HuH-7 (cell line): ENCODE data around the gene RGS6.

Source experiments
- DNase-seq: peaks from one replicate; pipeline ENCODE4 v3.0.0; 2011; ENCODE audit warnings: low spot score

Gene RGS6

DNA sequence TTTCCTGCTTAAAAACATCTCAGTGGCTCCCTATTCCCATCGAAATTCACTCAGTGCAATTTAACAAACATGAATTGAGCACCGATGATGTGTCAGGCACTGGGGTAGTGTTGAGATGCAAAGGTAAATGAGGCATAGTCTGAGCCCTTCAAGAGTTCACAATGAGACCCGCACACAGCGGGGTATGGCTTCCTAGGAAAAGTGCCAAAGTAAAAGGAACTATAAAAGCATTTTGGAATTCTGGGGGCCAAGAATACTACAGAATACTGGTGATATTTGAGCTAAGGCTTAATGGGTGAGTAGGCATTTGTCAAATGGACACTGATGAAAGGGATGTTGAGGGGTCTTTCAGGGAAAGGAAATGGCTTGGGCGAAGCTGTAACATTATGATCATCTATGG, 646.3 kb downstream of the RGS6 start:
- no peak for DNase-seq

DNA sequence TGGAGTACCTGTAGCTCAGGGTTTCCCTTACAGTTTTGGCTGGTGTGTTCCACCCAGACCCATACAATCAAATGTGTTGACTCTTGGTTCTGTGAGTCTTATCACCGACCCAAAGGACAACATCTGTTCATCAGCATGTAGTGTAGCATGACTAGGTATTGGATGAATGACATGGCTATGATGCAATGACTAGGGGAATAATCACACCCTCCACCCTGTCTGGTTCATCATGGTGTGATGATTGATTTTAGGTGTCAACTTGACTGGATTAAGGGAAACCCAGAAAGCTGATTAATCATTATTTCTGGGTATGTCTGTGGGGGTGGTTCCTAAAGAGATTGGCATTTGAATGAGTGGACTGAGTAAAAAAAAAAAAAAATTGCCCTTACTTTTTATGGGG, 650.4 kb downstream of the RGS6 start:
- DNase-seq = no peak

DNA sequence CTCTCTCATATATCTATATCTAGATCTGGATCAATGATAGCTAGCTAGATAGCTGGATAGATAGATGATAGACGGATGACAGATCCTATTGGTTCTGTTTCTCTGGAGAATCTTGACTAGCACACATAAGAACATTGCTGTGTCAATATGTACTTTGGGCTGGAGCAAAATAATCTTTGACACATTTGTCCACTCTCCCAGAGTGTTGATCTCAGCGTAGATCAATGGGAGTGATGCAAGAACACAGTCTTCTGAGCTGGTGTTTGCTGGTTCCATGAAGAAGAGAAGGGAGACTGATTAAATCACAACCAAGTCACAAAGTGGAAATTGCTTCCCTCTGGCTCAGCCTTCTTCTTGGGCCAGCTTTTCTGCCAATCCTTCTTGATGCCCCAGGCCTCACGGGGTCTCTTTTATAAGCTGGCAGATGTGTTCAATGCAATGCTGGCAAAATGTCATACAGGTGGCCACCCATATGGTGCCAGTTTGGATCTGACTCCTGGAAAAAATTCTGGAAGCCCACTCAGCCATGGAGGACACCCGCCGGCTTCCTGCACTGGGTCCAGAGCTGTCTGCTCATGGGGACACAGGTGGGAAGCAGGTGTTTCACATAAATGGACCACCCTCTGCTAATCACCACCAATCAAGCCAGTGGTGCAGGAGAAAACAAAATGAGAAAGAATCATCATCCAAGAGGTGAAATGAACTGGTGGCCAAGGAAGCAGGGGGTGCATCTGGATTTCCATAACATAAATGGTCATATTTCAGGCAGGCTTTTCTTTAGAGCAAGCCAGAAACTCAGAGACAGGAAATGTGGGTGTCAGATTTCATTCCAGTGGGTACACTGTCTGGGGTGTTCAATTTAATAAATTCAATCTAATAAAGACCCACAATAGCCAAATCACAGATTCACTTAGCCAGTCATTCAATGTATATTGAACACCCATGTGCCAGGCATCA, 651.4 kb downstream of the RGS6 start:
- DNase-seq = no peak

DNA sequence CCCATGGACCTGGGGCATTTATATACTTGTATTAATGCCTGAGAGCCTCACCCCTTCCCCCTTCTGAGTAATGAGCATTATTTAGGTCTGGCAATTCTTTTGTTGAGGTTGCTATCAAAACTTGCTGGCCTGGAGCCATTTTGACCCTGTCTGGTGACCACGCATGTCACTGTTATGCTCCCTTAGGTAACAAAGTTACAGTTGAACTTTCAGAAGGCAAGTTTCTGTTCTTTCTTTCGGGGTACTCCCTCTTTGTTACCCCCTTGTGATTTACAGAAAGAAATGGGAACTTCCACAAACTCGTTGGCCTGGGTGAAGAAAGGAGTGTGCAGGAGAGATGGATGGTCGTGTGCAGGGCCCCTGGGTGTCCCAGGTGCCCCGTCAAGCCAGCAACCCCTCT, 656.3 kb downstream of the RGS6 start:
- DNase-seq = no peak

DNA sequence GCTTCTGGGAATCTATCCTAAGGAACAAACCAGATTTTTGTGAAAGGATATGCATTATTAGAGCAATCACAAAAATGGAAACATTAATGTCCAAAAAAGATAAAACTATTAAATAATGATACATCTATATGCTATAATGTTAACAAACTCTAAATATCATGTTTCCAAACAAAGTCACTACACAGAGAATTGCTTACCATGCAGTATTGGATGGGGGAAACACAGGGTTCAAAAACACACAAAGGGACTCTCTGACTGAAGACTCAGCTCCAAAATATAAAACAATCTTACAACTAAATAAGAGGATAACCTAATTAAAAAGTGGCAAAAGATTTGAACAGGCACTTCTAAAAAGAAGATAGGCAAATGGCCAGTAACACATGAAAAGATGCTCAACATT, 657.4 kb downstream of the RGS6 start:
- DNase-seq = no peak

DNA sequence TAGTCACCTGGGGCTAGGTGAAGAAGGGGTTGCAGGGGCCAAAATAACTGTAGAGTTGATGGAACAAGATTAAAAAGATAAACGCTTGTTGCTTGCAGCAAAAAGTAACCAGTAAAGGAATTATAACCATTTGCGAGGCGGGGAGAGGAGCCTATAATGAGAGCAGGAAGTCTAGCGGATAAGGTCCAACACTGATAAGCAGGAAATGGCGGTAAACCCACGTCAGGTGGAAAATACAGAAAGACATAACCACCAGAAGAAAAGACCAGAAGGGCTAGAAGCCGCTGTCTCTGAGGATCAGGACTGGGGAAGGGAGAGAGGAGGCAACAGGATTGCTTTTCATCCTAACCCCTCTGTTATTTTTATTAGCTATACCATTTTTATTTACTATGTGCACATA, 658.3 kb downstream of the RGS6 start:
- DNase-seq = no peak

DNA sequence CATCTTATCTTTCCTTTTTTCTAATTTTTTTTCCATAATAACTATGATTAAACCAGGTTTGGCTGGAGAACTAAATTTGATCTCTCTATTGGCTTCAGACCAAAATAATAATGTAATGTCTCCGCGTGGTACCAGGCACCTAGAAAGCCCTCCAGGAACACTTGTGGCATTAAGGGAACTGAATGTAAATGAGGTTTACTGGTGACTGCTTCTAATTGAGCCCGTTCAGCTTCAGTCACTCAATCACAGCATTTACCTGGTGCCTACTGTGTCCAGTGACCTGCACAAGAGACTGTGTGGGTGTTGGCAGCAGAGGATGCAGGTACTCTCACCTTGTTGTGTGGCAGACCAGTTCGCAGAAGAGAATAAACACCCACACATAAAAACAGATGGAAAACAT, 659.2 kb downstream of the RGS6 start:
- no peak for DNase-seq

DNA sequence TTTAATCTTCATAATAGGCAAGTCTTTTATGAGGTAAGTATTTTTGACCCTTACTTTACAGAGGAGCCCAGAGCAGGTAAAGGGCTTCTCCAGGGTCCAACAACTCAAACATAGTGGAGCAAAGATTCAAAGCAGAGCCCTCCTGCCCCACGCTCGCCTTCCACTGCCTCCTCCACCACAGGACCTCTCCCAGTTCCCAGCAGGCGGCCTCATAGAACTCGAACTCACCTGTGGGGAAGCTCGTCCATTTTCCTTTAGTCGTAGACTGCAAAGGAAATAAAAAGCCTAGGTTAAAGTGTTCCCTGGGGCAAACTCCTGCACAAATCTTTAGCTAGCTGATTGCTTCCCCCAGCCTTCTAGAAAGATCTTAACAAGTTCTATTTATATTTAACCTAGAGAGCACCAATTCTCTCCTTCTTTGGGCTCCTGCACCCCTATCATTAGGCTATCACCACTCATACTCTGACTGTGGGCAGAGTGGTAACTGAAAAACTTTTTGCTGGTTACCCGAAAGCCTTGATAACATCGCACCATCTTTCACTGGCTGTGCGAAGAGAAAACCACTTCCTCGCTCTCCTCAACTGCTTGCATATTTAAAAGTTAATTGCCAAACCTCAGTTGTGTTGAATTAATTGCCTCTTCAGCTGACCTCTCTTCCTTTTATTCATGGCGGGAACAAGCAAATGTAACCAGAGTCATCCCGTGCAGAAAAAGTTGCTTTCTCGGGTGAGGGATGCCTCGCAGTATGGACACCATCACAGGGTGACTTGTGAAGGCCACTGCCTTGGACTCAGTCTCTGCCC, 662.1 kb downstream of the RGS6 start:
- no peak for DNase-seq

DNA sequence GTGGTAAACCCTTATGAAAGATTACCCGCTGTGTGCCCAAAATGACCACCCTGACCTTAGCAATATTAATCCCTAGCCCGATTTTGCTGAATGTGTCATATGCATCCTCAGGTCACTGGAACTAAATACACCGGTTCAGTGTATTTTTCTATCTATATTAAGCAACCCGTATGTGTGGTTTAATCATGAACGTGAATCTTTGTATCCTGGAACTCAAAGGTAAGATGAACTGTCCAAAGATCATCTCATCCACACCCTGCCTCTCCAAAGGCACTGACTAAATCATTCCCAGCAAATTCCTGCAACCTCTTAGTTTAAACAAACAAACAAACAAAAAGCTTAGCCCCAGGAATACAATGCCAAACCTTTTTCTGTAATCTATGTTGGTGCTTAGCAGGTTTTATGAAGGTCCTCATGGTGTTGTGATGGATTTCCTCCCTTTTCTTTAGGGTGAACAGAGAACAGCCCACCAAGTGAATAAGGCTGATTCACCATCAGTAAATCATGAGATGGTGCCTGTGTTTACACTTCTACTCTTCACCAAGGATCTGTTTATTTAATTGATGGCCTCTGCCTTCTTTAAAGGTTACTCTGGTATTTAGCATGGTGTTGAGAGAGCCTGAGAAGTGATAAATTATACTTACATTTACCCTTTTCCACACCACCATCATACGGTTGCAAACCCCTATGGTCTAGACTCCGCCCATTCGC, 663.1 kb downstream of the RGS6 start:
- no peak for DNase-seq

DNA sequence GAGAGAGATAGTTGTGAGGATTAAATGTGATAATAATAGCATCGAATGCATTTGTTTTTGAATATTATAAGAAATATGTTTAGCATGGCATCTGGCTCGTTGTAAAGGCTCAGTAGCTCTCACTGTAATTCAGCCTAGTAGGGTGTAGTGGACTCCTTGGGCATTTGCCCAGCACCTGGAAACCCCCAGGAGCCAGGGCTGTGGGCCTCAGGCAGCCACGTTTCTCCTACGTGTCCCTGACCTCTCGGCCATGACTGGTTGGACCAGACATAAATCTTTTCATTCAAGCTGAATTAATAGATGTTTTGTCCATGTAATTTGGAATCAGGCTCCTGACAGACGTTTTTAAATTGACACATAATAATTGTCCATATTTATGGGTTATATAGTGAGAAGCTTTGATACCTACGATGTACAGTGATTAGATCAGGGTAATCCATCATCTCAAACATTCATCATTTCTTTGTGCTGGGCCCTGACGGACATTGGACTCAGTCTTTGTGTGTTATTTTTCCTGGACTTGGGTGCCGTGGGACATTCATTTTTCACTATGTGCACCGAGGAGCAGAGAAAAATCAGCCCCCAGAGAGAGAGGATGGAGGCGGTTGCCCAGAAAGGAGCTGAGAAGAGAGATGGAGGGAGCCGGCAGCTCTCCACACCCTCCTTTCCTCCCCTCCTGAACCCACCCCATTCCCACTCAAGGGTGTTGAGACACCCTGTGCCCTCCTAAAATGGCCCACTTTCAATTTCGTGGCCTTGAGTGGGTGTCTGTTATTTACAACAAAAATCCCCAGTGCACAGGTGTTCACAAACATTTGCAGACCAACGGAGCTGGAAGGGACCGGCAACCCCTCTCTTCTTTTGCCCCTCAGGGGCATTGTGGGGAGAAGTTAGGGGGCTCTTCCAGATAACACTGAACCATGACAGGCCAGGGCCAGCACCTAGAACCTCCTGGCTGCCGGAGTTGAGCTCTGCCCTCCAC, 665.3 kb downstream of the RGS6 start:
- DNase-seq = no peak

DNA sequence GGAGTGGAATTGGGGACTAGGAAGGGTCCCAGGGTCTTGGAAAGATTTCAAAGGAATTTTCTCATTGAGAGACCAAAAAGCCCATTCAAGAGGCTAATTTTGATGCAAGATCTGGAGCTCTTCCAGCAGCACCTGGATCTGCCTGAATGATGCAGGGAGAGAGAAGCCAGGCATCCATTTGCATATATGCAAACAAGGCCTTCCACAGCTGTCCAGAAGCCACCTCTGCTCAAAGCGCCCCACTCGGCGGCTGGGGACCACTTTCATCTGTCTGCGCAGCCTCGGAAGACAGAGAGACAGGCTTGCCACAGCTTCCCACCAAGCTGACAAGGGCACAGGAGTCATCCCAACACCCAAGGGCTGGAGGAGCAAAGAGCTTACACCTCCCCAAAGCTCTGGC, 666.1 kb downstream of the RGS6 start:
- no peak for DNase-seq

DNA sequence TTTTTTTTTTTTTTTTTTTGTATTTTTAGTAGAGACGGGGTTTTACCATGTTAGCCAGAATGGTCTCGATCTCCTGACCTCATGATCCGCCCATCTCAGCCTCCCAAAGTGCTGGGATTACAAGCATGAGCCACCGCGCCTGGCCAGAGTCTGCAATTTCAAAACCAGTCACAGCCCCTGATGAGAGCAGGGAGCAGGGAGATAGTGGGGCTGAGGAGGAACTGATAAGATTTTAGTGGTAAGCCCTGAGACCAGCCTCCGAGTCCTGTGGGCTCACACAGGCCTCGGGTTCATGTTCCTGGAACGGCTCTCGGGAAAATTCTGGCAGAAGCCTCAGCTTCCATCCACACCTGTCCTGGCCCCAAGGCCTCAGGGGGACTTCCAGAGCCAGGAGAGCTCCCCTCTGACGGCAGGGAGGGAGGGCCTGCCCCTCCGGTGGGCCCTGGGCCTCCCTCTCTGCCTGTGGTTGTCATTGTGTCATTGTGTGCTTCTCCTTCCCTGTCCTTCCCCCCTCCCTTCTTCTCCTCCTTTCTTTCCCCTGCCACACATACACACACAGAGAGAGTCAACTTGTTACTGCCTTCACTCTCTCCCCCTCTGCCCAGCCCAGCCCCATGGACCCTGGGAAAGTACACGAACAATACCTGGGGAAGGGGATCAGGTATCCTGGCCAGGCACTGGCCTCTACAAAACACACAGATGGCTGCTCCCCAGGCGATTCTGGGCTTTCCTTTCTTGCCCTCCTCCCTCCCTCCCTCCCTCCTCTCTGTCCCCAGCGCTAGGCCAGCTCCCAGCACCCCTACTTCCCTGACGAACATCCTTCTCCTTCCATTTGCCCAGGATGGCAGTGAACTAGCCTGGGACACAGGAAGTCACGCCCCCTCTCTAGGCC, 667.6 kb downstream of the RGS6 start:
- no peak for DNase-seq

DNA sequence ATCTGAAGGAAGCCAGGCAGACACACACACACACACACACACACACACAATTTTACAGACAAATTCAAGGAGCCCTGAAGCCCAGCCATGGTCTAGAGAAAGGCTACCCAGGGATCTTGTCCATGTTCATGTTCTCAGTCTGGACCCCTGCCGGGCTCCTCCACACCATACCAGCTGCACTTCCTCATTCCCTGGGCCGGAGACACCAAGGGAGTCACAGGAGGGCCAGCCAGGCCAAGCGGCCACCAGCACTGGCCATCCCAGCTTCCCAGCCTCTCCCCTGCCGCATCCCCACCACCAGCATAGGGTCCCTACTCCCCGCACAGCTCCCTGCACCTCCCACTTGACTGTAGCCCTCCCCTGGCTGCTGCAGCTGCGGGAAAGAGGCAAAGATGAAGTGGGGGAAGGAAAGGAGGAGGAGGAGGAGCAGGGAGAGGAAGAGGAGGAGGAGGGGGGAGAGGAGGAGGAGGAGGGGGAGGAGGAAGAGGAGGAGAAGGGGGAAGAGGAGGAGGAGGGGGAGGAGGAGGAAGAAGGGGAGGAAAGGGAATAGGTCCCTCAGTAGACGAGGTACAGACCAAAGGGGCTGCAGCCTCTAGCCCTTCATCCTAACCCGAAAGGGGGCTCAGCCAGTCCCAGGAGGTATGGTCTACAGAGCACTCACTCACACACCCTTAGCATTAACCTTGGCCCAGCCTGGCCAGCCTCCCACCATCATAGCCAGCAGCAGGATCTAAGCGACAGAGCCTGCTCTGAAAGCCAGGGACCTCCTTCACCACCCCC, 668.5 kb downstream of the RGS6 start:
- DNase-seq = no peak

DNA sequence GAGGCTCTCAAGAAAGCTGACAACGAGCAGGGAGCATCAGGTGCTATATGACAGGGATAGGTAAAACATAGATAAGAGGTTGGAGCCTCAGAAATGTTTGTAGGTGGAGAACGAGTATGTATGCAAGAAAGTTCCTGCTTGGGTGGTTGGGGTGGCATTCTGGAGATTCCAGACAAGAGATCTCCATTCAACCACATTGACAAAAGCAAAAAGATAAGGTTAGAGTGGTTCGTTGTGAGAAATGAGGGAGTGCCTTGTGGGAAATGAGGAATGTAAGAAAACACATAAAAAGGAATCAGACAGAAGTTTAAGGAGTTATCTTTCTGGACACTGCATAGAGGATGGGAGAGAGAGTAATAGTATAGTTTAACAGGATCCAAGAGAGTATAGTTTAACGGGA, 671.4 kb downstream of the RGS6 start:
- no peak for DNase-seq

DNA sequence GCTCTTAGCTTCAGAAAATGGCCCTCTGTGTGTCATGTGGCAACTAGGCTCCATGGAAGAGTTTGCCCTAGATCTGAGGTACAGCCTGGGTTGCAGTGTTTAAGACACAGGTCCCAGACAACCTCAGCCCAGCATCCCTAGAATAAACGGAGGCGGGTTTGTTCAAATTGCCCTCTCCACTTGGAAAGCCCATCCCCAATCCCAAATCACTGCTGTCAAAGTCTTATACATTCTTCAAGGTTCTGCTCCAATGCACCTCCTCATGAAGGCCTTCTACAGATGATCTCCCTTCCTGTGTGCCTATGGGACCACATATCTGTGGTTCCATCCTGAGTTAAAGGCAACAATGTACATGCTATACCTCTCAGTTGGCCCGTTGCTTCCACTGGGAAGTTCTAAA, 671.9 kb downstream of the RGS6 start:
- DNase-seq = no peak

DNA sequence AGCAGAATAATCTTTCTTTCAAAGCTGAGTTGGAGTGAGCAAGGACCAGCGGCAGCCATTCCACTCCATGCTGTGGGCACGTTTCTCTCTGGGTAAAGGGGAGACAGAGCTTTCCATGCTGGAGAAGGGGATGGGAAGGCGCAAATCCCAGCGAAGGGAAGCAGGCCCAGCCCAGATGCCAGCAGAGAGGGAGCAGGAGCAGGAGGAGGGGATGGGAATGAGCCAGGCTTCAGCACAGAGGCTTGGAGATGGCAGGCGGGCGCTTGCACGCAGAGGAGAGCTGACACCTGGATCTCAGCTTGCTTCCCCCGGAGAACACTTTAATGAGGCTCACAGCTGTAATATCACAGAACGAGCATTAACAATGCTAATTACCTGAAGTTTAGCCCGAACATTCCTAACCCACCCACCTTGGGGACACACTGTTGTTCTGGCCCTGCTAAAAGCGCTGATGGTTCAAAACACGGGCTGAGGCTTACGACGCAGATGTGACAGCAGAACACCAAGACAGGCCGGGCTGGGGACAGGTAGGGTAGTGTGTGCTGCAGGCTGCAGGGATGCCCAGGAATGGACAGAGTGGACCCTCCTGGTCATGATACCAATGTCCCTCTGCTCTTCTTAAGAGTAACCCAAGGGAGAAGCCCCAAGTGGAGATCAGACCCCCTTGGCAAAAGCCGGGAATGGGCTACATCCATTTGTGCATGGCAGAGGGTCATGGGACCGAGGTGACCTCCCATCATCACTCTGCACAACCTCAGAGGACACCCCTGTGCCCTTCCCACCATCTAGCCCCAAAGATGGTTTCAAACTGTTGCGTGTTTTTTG, 673.1 kb downstream of the RGS6 start:
- DNase-seq = no peak

DNA sequence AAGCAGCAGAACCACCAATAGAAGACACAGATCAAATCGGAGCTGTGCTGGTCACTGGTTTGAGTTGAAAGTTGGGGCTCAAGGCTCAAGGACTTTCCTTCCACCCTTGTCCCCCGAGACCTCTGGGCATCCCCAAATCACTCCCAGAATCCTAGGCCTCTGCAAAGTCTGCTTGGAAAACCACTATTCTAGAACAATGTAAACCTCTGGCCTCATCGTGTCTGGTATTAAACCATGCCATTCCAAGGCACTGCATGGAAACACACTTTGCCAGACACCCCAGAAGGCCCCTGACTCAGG, 673.6 kb downstream of the RGS6 start:
- no peak for DNase-seq

DNA sequence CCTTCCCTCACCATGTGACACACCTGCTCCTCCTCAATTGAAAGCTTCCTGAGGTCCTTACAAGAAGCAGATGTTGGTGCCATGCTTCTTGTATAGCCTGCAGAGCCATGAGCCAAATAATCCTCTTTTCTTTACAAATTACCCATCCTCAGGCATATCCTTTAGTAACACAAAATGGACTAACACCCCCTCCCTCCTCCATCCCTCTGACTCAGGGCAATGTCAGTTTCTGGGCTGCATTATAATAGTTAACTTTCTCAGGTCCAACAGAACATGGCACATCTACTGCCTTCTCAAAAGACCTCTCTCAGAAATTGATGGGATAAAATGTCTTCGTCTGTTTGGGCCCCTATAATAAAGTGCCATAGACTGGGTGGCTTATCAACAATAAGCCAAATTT, 674.6 kb downstream of the RGS6 start:
- no peak for DNase-seq
